GM19023 (cell line): ENCODE measurements around the gene CEND1.

ENCODE experiments used
- ATAC-seq: cut with Tn5 transposase; IDR thresholded peaks from one replicate; pipeline ENCODE4 v1.9.1; 2021; ENCODE audit warnings: mild to moderate bottlenecking, moderate library complexity; ENCODE audit not compliant: unreplicated experiment

Gene CEND1

DNA sequence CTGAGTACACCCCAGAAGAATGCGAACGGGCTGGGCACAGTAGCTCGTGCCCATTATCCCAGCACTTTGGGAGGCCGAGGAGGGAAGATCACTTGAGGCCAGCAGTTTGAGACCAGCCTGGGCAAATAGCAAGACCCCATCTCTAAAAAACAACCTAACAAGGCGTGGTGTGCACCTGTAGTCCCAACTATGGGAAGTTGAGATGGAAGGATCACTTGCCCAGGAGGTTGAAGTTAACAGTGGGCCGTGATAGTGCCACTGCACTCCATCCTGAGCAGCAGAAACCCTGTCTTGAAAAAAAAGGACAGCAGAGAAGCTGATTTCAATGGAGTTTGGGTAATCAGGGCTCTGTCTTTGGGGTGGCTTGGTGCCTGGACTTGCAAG, 23.2 kb upstream of the CEND1 start:
- ATAC-seq: no peak

GRCh38 chr11:812390-812789, 22.5 kb upstream of the CEND1 start:
- ATAC-seq: no peak

- no peak for ATAC-seq
These were observed 21.8 kb upstream of the CEND1 start for GRCh38 chr11:811446-812245.

DNA sequence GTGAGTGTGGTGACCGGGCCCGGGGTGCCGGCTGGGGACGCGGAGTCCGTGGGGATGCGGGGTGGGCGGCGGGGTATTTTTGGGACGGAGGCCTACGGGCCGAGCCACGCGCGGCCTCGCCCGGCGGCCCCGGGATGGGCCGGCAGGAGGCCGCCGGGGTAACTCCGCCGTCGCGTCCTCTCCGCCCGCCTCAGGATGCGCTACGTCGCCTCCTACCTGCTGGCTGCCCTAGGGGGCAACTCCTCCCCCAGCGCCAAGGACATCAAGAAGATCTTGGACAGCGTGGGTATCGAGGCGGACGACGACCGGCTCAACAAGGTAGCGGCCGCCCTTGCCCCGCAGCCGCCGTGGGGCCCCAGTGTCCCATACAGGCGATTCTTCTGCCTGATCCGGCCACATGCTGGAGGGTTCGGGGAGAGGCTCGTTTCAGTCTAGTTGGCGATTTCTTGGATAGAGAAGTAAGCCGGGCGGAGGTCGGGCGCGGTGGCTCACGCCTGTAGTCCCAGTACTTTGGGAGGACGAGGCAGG, 20.2 kb upstream of the CEND1 start:
- peak; percentile 11 for ATAC-seq

- peak; percentile 72 for ATAC-seq
These were observed 19.6 kb upstream of the CEND1 start, which contains the start of gene RPLP2 for GRCh38 chr11:809287-810039. Gene RPLP2 (plus strand): TSS chr11:809967. CDS start chr11:810235, 268 bp downstream.

DNA sequence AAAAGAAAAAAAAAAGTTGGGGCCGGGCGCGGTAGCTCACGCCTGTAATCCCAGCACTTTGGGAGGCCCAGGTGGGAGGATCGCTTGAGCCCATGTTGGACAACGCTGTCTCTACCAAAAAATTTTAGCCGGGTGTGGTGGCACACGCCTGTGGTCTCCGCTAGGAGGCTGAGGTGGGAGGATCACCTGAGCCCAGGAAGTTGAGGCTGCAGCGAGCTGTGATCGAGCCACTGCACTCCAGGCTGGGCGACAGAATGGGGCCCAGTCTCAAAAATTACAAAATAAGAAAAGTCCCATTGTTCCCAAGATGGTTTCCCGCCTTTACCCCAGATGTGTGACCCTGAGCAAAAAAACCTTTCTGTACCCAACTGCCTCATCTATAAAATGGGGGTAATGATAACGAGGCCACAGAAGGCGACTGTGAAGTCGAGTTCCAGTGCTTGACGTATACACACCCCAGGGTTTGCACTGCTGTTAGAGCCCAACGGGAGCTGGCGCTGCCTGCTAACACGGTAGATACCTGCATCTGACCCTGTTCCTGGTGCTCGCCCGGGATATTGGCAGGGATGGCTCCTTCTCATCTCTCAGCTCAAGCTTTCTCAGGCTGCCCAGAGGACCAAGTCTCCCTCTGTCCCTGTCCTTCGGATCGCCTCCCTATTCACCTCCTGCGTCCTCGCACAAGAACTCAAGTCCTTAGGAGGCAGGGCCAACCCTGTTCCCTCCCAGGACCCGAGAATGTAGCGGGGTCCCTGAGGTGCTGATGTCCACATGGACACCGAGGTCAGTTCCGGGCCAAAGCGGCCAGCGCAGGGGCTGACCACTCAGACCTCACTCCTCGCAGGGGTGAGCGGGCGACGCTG, 18.8 kb upstream of the CEND1 start:
- no peak for ATAC-seq

DNA sequence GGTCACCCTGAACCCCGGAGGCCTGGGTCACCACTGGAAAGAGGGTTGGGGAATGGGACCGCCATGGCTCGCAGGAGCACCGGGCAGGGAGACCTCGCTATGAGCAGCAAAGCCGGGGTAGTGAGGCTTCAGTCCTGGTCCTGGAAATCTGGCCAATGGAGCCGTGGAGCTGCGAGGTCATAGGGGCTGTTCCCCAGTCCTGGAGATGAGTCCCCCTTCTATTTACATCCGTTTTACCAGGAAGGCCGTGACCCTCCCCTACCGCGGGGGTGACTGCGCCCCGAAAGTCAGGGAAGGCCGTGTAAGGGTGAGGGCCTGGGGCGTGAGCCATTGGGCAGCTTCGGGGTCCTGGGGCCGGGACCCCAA, 14.7 kb upstream of the CEND1 start:
- no peak for ATAC-seq

GRCh38 chr11:803770-804598, 14.1 kb upstream of the CEND1 start:
- no peak for ATAC-seq

- ATAC-seq: no peak
These were observed 13.5 kb upstream of the CEND1 start for GRCh38 chr11:803467-803742.

GRCh38 chr11:802693-803466, 13.0 kb upstream of the CEND1 start:
- no peak for ATAC-seq

DNA sequence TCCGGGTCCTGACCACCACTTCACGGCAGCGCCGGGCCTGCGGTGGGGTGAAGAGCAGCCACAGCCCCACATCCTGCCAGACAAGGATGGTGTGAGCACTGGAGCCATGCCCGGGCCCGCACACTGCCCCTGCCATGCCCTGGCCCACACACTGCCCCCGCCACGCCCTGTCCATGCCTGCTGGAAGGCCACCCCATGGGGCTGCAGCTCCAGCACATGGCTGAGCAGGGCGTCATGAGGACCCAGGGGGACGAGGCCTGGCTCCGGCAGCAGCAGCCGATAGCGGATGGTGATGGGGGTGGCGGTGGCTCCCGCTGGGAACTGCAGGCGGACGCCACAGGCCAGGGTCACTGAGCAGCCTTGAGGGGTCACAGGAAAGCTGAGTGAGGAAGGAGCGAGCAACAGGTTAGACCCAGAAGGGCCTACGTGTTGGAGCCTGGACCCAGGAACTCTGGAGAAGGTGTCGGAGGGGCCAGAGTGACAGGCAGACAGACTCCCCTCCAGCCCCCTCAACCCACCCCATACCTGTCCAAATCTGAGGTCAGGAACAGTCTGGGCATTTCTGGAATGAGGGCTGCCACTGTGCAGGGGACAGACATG, 12.2 kb upstream of the CEND1 start:
- no peak for ATAC-seq

- no peak for ATAC-seq
These were observed 11.3 kb upstream of the CEND1 start for GRCh38 chr11:801097-801780.

DNA sequence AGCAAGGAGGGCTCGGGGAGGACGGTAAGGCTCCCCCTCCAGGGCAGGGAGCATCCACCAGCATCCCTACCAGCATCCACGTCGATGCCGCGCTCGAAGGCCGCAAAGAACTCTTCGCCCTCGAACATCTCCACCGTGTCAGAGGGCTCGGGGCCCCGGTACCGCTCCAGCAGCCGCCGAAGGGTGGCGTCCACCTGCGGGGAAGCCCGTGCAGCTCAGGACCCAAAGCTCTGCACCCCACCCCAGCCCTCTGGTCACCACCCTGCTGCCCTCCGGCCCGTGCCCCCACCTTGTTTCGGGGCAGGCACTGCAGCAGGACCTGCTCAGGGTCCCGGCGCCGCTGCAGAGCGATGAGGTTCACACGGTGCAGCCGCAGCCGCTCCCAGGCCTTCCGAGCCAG, 10.6 kb upstream of the CEND1 start:
- ATAC-seq: no peak

- no peak for ATAC-seq
These were observed 9.9 kb upstream of the CEND1 start for GRCh38 chr11:799641-800316.

DNA sequence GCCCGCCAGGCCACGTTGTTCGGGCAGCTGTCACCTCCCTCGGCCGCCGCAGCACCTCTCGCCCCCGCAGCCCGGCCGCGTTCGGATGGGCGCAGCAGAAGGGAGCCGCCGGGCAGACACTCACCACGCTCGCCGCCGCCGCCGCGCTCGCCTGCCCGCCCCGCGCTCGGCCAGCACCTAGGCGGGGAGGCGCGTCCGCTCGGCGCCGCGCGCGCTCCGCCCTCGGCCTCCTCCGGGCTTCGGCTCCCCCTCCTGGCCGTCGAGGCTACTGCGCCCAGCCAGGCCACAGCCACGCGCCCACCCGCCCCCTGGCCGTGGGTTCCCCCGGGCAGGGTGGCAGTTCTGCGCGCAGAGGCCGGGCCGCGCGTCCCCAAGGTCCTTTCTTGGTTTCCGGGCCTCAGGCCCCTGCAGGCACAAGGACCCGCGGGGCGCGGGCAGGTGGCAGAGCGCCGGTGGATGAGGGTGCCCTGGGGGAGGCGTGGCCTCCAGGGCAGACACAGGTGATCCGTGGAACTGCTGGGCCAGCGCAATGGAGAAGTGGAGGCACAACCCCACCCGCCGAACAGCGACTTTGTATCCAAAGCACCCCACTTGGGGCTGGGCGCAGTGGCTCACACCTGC, 8.3 kb upstream of the CEND1 start, which contains the start of gene SLC25A22:
TSS of gene SLC25A22 (minus strand) at position 189 of the 621 bp plus-strand sequence. CDS start 3,275 bp downstream, outside the sequence.
- ATAC-seq: peak; percentile 58

- ATAC-seq: peak; percentile 44
These were observed 7.6 kb upstream of the CEND1 start for GRCh38 chr11:797296-798092.
